Measurements from ENCODE around the gene CCDC187. TPM values are rescaled to one million over a fixed set of nuclear protein-coding genes. Genes with fewer than 3 reads are reported as not detected.

CCDC187 gene
- total RNA-seq, 2 donors from 2014 or later, result not detected

DNA sequence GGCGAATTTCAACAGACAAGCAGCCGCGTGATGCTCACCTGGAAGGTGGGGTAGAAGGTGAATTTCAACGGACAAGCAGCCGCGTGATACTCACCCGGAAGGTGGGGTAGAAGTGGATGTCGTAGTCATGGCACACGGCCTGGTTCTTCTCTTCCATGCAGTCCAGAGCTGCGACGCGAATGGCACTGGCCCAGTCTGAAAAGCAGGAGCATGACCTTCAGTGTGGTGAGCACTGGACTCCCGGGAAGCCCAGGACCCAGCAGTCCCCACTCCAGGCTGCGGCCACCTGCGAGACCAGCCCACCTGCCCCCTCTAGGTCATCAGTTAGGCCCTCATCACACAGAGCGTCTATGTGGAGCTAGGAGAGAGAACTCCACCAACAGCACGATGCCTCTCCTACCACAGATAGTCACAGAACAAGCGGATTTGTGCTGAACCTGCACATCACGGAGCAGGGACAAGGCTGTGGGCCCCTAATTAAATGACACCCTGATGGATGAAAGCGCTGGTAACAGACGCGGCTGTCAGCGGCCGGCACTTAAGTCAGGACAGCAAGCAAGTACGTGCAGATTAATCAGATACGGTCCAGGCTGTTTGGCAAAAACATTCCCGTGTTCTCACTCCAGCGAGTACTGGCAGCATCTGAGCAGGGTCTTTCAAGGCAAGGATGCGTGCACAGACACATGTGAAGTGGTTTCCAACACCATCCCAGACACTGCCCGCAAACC is 77.0 kb downstream of the CCDC187 start:
- DNase-seq, result no peak
- no peaks in the 10 kb centered on the region for H3K27me3 Mint-ChIP-seq (ENCODE audit: low read depth)
- peaks cover 25% of the 10 kb centered on the region for H3K4me1 Mint-ChIP-seq (ENCODE audit: low read depth)
- H3K36me3 Mint-ChIP-seq (ENCODE audit: insufficient read depth in 2 of 2), result peaks cover under 1 to 12% of the 10 kb centered on the region in 2 donors
- no peak for ATAC-seq (replicated peaks in 1 of 2)
- no peak overlapping the region for H3K27ac Mint-ChIP-seq
- H3K4me3 Mint-ChIP-seq, result no peak overlapping the region
- no peaks in the 10 kb centered on the region for H3K9me3 Mint-ChIP-seq

DNA sequence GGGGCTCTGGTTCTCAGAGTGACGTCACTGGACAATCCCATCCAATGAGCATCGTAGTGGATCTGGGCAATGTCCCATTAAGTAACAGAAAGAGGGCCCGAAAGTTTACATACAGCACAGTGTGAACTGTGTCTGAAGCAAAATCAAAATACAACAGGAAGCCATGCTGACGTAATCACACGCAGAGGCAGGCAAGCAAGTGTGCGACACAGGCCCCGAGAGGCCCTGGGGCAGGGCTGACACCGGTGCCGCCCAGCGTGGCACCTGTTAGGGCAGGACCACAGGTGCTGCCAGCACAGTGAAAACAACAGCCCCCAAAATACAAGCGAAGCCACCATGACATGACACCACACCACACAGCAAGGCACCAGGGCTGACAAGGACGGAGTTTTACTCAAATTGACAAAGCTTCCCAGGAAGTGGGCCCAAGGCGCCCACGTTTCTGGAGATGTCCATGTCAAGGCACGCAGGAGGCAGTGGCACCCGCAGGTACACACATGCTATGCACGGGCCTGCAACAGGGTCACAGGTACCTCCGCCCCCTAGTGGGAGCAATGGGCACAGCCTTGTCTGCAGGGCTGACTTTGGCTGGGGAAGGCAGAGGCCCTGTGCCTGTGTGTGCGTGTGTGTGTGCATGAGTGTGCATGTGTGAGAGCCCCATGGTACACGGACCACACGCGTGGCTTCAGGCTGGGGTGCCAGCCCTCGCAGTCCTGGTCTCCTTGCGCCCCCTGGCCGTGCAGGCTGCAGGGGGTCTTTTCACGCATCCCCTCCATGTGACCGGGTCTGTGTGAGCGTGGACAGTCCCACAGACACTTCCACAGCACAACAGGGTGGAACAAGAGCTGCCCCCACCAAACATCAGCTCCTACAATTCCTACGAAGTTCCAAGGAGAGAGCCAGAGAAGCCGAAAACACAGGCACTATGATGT is 77.9 kb downstream of the CCDC187 start:
- H3K27me3 Mint-ChIP-seq (ENCODE audit: low read depth), result no peaks in the 10 kb centered on the region
- DNase-seq (peak; percentile 73 to 76), ATAC-seq (replicated peaks in 1 of 2) (peak; percentile 76 to 81)
- H3K4me3 Mint-ChIP-seq, result peak overlapping the region; percentile 29 to 56
- peak overlapping the region; percentile 56 for H3K27ac Mint-ChIP-seq
- H3K9me3 Mint-ChIP-seq, result no peaks in the 10 kb centered on the region
- peaks cover 21% of the 10 kb centered on the region for H3K4me1 Mint-ChIP-seq (ENCODE audit: low read depth)
- H3K36me3 Mint-ChIP-seq (ENCODE audit: insufficient read depth in 2 of 2), result peaks cover 0 to 12% of the 10 kb centered on the region in 2 donors

DNA sequence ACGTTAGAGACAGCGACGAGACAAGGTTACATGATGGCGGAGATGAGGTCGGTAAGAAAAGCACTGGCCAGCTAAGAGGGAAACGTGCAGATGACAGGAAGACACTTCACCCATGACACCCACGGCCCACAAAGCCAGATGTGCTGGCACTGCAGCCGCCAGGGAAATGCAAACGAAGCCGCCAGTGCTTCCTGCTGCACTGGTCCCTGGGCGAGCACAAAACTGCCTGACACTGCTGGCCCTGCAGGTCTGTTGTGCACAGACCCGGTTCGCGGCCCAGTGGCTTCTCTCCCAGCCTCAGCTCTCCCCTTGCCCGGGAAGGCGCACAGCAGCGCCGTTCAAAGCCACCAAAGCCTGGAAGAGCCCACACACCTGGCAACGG is 78.5 kb downstream of the CCDC187 start:
- H3K4me1 Mint-ChIP-seq (ENCODE audit: low read depth), result peaks cover 28% of the 10 kb centered on the region
- H3K4me3 Mint-ChIP-seq, result peak overlapping the region; percentile 29 to 56
- no peaks in the 10 kb centered on the region for H3K9me3 Mint-ChIP-seq
- DNase-seq (no peak), ATAC-seq (replicated peaks in 1 of 2) (peak in 1 of 2 donors; percentile 50)
- H3K27me3 Mint-ChIP-seq (ENCODE audit: low read depth), result no peaks in the 10 kb centered on the region
- H3K36me3 Mint-ChIP-seq (ENCODE audit: insufficient read depth in 2 of 2), result peaks cover 0 to 12% of the 10 kb centered on the region in 2 donors
- H3K27ac Mint-ChIP-seq, result peak overlapping the region; percentile 56

DNA sequence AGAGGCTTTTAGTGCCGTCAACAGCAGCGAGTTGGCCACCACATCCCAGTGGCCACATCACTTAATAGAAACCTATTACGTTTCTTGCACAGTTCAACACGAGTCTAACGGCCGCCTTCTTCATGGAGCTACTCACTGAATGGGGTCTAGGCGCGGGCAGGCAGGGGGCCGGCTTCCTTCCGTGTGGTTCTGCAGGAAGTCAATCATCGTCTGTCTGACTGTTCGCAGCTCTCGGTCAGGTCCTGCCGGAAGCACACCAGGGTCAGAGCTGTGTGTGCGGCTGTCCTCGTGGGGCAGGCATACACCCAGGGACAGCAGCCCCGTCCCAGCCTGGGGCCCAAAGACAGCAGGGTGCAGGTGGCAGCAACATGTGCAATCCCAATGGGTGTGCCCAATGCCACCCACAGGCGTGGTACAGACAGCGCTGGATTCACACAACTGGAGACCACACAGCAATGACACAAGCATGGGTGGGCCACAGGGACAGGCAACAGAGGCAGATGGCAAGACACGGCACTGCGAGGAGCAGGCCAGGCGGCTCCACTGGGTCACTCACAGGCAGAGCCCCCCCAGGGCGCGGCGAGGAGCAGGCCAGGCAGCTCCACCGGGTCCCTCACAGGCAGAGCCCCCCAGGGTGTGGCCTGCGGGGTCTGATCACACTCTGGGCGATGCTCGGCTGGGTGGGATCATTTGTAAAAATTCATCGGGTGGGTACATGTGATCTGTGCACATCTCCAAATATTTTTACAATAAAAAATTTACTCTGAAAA is 79.8 kb downstream of the CCDC187 start:
- peaks cover 0 to 12% of the 10 kb centered on the region in 2 donors for H3K36me3 Mint-ChIP-seq (ENCODE audit: insufficient read depth in 2 of 2)

DNA sequence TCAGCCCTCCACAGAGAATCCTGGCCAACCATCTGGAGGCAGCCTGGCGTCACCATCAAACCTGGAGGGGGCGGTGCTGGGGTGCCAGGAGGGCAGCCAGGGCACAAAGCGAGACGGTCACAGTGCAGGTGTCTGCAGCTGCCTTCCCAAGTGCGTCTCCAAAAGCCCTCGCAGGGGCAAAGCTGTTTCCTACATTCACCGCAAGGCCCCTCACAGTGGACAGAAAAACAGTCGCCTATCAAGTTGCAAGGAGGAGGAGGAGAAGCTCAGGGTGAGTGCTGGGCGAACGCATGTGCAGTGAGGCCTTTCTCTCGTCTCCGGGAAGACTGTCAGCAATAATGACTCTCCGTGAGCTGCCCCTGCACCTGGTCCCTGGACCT is 81.0 kb downstream of the CCDC187 start:
- DNase-seq, result no peak
- peaks cover 0 to 11% of the 10 kb centered on the region in 2 donors for H3K36me3 Mint-ChIP-seq (ENCODE audit: insufficient read depth in 2 of 2)
- ATAC-seq (replicated peaks in 1 of 2), result no peak
- H3K9me3 Mint-ChIP-seq, result no peaks in the 10 kb centered on the region
- H3K4me1 Mint-ChIP-seq (ENCODE audit: low read depth), result peaks cover 18% of the 10 kb centered on the region
- no peaks in the 10 kb centered on the region for H3K27me3 Mint-ChIP-seq (ENCODE audit: low read depth)
- H3K4me3 Mint-ChIP-seq, result no peak overlapping the region
- no peak overlapping the region for H3K27ac Mint-ChIP-seq

More for the DNA sequence above, 79.8 kb downstream of the CCDC187 start:
- ATAC-seq (replicated peaks in 1 of 2), result no peak
- Mint-ChIP-seq H3K4me3 (peak overlapping the region in 1 of 2 donors; percentile 31), H3K27ac (peak overlapping the region; percentile 72), H3K27me3 (ENCODE audit: low read depth) (no peaks in the 10 kb centered on the region), H3K9me3 (no peaks in the 10 kb centered on the region), H3K4me1 (ENCODE audit: low read depth) (peaks cover 29% of the 10 kb centered on the region)
- no peak for DNase-seq

DNA sequence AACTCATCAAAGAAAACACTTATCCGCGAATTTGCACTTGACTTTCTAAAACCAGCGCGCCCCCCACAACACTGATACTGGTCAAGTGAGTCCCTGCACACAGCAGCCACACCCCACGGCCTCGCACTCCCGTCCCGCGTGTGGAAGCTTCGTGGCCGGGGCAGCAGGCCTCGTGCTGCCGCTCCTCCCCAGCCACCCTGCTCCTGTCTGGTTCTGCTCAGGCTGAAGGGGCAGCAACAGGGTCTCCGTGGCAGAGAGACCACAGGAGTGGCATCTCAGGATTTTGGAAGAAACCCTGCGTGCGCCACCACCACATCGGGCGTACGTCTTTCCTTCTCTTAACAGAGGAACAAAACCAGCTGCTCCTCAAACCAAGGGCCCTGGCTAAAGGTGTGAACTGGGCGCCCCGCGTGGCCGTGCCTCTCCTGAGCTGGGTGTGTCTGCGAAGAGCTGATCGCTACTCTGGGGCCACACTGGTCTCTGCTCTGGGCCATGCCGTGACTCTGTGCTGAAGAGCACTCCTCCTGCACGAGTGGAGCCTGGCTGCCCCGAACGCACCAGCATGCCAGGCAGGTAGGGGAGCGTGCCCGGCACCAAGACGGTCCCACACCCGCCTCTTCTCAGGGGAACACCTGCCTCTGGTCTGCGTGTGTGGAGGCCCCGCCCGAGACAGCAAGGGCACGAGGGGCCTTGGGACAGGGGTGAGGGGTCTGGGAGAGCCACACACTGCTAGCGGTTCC is 81.6 kb downstream of the CCDC187 start:
- H3K27ac Mint-ChIP-seq, result no peak overlapping the region
- peaks cover 12% of the 10 kb centered on the region for H3K4me1 Mint-ChIP-seq (ENCODE audit: low read depth)
- H3K27me3 Mint-ChIP-seq (ENCODE audit: low read depth), result no peaks in the 10 kb centered on the region
- DNase-seq (no peak), ATAC-seq (replicated peaks in 1 of 2) (no peak)
- peaks cover 0 to 9% of the 10 kb centered on the region in 2 donors for H3K36me3 Mint-ChIP-seq (ENCODE audit: insufficient read depth in 2 of 2)
- no peaks in the 10 kb centered on the region for H3K9me3 Mint-ChIP-seq
- H3K4me3 Mint-ChIP-seq, result no peak overlapping the region

DNA sequence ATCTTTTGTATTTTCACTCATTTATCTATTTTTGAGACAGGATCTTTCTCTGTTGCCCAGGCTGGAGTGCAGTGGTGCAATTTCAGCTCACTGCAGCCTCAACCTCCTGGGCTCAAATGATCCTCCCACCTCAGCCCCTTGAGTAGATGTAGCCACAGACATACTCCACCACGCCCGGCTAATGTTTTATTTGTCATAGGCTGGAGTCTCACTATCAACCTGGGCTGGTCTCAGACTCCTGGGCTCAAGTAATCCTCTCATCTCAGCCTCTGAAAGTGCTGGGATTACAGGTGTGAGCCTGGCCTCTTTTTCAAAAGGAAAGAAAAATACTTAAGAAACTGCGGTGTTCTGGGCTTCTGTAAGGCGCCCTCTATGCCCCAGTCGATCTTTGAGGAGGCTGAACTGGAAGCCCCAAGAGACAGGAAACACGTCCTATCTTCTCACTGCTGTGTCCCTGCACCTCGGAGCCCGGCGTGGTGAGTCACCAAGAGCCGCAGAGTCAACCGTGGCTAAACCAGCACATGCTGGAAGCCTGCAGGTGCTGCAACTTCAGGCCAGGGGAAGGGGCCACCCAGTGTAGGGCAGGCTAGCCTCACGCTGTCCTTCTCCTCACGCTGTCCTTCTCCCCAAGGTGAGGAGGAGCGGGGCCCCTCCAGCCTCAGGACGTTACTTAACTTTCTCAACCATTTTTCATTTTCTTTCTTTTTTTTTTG is 83.7 kb downstream of the CCDC187 start:
- Mint-ChIP-seq H3K9me3 (no peaks in the 10 kb centered on the region), H3K4me3 (peak overlapping the region in 1 of 2 donors; percentile 32), H3K27me3 (ENCODE audit: low read depth) (no peaks in the 10 kb centered on the region), H3K27ac (peak overlapping the region; percentile 69), H3K4me1 (ENCODE audit: low read depth) (peaks cover 11% of the 10 kb centered on the region), H3K36me3 (ENCODE audit: insufficient read depth in 2 of 2) (peaks cover 0 to 12% of the 10 kb centered on the region in 2 donors)
- ATAC-seq (replicated peaks in 1 of 2) (peak in 1 of 2 donors; percentile 86), DNase-seq (peak in 1 of 2 donors; percentile 37)

DNA sequence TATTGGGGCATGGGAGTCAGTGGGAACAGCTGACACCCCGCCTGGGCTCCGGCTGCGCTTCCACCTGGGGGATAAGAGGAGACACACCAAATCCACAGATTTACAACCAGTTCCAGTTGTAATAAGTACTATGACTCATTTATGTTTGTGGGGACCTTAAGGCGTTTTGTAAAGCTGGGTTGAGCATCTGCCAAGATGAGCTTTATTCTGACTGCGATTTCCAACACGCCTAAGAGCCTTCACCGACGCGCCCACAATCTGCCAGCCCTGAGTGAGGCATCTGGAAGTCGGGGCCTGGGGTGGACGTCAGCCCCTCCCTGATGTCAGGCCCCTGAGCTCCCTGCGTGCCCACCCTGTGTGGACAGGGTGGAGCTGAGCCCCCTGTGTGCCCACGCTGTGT is 84.6 kb downstream of the CCDC187 start:
- no peak for ATAC-seq (replicated peaks in 1 of 2)
- peaks cover 5 to 17% of the 10 kb centered on the region in 2 donors for H3K36me3 Mint-ChIP-seq (ENCODE audit: insufficient read depth in 2 of 2)
- H3K9me3 Mint-ChIP-seq, result peaks cover 0 to 2% of the 10 kb centered on the region in 2 donors
- H3K4me1 Mint-ChIP-seq (ENCODE audit: low read depth), result peaks cover 8% of the 10 kb centered on the region
- H3K27me3 Mint-ChIP-seq (ENCODE audit: low read depth), result no peaks in the 10 kb centered on the region
- no peak overlapping the region for H3K27ac Mint-ChIP-seq
- H3K4me3 Mint-ChIP-seq, result no peak overlapping the region
- DNase-seq, result no peak

DNA sequence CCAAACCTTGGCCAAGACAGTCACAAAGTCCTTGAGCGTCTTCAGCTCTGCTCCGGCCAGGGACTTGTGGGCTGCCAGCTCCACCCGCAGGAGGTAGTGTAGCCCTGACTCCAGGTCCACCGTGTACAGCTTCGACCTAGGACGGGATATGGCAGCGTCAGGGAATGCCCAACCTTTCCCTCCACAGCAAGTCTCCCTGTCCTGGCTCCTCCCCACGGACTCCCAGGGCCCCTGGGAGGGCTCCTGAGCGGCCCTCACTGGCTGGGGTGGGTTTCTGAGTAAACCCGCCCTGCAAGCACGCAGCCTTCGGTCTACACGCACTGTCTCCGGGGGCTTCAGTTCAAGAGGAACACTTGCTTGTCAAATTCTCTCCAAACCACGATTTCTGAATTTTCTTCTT is 85.2 kb downstream of the CCDC187 start:
- H3K4me3 Mint-ChIP-seq, result no peak overlapping the region
- H3K4me1 Mint-ChIP-seq (ENCODE audit: low read depth), result peaks cover 8% of the 10 kb centered on the region
- H3K27ac Mint-ChIP-seq, result no peak overlapping the region
- peaks cover 0 to 2% of the 10 kb centered on the region in 2 donors for H3K9me3 Mint-ChIP-seq
- ATAC-seq (replicated peaks in 1 of 2), result no peak
- no peaks in the 10 kb centered on the region for H3K27me3 Mint-ChIP-seq (ENCODE audit: low read depth)
- no peak for DNase-seq
- peaks cover 8 to 21% of the 10 kb centered on the region in 2 donors for H3K36me3 Mint-ChIP-seq (ENCODE audit: insufficient read depth in 2 of 2)

DNA sequence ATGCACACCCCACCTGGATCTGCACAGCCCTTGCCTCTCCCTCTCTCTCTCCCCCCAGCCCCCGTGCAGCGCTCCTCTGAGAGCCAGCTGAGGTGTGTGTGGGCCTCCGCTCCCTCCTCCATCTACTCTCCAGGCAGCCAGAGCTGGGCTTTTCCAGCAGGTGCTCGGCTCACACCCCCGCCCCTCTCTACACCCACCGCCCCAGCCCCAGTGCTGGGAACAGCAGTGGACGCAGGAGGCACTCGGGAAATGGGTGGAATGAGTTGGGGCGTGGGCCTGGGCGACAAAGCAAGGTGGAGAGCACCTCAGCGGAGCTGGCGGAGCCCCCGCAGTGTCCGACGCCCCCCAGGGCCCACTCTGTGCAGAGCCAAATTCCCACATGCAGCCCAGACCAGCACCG is 85.6 kb downstream of the CCDC187 start:
- Mint-ChIP-seq H3K4me3 (no peak overlapping the region), H3K9me3 (peaks cover 0 to 2% of the 10 kb centered on the region in 2 donors), H3K27ac (no peak overlapping the region), H3K4me1 (ENCODE audit: low read depth) (peaks cover 8% of the 10 kb centered on the region), H3K36me3 (ENCODE audit: insufficient read depth in 2 of 2) (peaks cover 10 to 19% of the 10 kb centered on the region in 2 donors), H3K27me3 (ENCODE audit: low read depth) (no peaks in the 10 kb centered on the region)
- ATAC-seq (replicated peaks in 1 of 2) (no peak), DNase-seq (no peak)

DNA sequence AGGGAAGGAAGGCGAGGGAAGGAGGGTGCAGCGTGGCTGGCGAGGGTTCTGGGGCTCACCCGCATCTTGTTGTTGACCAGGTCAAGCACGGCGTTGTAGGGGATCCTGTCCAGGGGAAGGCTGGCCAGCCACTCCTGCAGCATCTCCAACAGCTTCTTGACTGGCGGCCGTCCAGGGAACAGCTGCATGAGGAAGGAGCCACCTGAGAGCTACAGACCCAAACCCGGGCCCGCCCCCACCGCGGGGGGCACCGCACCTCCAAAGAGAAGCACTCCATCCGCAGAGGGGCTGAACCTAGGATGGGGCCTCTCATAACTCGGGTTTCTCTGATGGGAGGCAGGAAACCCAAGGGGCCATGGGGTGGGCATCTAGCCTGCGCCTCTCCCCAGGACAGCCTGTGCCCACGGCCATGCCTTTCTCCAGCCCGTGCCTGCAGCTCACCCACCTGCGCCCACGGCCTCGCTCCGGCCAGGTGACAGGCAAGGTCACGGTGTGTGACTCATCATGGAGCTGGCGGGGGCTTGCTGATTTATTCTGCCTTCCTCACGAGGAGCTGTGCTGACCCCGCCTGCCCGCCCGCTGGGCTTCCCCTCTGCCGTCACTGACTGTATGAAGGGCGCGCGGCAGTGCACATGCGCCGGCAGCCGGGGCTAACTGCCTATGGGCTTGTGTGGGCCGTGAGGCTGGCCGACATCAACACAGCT is 87.2 kb downstream of the CCDC187 start:
- H3K27me3 Mint-ChIP-seq (ENCODE audit: low read depth), result no peaks in the 10 kb centered on the region
- peaks cover 10 to 17% of the 10 kb centered on the region in 2 donors for H3K36me3 Mint-ChIP-seq (ENCODE audit: insufficient read depth in 2 of 2)

More for the DNA sequence above, 87.2 kb downstream of the CCDC187 start:
- Mint-ChIP-seq H3K27ac (no peak overlapping the region), H3K4me3 (no peak overlapping the region), H3K4me1 (ENCODE audit: low read depth) (peaks cover 8% of the 10 kb centered on the region), H3K9me3 (peaks cover 0 to 2% of the 10 kb centered on the region in 2 donors)
- no peak for ATAC-seq (replicated peaks in 1 of 2)
- DNase-seq, result no peak
